HG03432 (cell line): Measurements from ENCODE around the gene VSTM4.
A peak's percentile ranks its signal among the peaks of the same experiment; 100 is the strongest.

ENCODE experiments used
- ATAC-seq: cut with Tn5 transposase; IDR thresholded peaks from one replicate; pipeline ENCODE4 v1.9.1; 2021; ENCODE audit warnings: mild to moderate bottlenecking, moderate library complexity; ENCODE audit not compliant: unreplicated experiment

Gene VSTM4

DNA sequence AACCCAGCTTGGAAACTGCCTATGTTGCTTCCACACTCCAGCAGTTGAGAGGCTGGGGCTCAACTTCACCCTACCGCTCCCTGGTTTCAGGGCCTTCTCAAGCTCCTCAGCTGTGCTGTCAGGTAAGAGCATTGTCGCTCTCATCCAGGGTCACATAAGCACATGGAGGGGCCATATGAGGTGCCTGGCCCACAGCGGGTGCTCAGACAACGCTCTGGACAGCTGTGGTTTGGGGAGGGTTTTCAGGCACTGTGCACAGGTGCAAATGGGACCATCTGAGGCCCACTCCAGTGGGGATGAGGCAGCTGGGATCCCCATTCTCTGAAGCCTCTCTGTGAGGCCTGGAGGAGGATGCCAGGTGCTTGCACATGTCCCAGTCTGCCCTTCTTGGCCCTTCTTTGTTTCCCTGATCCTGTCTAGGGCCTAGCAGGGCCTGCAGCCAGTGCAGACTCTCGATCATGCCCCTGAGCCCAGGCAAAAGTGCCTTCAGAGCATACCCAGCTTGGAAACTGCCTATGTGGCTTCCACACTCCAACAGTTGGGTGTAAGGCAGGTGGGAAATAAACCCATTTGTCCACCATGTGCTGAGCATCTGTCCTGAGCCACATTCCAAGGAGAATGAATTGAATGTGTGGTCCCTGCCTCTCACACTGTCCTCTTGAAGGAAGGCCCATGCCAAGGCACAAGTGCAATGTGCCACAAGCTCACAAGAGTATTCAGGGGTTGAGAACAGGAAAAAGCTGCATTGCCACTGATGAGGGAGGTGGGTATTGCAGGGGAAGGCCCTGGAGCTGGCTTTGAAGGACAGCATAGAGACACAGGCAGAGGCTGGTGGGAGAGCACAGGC is 40.3 kb downstream of the VSTM4 start:
- no peak for ATAC-seq

GRCh38 chr10:49072166-49072885 is 43.0 kb downstream of the VSTM4 start:
- ATAC-seq, result no peak

DNA sequence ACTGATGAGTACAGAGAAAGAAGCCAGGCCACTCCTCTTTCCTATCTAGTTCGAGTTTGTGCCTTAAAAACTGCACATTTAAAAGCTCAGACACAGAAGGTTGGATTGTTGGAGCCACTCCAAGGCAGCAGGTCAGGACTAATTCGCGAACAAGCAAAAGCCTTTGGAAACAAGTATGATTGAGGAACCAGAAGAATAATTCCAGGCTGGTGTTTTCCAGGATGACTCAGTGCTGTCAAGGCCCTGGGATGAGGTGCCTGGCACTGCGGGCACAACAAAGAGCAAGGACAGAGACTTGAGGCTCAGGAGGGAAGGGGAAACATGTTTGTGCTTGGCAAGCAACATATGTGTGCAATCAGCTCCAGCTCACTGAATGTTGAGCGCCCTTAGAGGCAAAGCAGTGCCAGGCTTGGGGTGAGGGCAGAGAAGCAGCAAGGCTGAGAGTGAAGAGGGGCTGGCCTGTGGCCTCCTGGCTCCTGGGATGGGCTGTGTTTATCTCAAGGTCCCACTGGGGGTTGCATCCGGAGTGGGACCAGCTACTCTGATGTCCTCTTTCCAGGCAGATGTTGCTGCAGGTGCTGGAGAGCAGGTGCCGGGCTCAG is 44.1 kb downstream of the VSTM4 start:
- ATAC-seq, result no peak

GRCh38 chr10:49070701-49071100 is 44.6 kb downstream of the VSTM4 start:
- ATAC-seq, result no peak

DNA sequence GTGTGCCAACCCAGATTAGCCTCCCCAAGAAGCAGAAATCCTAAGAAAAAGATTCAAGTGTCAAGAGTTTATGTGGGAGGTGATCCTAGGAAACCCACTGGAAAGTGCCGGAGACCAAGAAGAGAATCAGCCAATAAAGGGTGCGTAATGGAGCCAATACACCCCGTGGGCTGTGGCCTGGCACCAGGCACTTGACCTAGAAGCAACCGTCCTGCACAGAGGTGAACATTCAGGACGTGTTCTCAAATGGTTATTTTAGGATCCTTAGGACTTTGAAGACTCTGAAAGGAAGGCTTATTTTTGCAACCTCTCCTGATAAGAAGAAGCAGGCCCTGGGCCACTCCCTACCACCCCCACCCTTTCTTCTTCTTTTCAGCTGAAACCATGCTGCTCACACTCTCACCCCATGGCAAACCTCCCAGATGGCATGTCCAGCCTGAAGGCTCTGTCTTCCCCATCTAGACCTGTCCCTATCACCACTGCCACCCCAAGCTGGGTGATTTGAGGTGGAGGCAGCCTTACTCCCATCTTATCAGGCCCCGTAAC is 46.6 kb downstream of the VSTM4 start:
- ATAC-seq, result no peak

- no peak for ATAC-seq
Measured at GRCh38 chr10:49068209-49068608, 47.1 kb downstream of the VSTM4 start.

DNA sequence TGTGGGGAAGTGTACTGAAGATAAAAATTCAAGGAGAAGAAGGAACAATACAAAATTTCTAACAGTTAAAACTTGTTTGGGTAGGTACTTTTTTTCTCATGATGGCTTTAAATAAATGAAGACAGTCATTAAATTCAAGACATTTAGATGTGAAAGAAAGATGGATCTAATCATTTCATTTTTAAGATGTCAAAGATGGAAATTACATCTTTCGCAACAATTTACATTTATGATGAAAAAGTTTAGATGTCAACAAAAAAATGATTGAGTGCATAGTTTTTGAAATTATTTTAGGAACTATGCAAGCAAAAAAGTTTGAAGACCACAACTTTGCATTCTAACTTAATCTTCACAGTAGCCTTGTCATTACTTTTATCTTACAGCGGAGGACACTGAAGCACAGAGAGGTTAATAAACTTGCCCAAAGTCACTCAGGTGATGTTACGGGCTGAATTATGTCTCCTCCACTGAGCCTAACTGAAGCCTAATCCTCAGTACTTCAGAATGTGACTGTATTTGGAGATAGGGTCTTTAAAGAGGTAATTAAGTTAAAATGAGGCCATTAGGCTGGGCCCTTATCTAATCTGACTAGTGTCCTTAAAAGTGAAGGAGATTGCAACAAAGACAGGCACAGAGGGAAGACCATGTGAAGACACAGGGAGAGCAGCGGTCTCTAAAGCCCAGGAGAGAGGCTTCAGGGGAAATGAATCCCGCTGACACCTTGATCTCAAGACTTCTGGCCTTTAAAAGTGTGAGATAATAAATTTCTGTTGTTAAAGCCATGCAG is 48.2 kb downstream of the VSTM4 start:
- ATAC-seq, result no peak

- no peak for ATAC-seq
Measured at GRCh38 chr10:49062229-49062628, 53.1 kb downstream of the VSTM4 start.

DNA sequence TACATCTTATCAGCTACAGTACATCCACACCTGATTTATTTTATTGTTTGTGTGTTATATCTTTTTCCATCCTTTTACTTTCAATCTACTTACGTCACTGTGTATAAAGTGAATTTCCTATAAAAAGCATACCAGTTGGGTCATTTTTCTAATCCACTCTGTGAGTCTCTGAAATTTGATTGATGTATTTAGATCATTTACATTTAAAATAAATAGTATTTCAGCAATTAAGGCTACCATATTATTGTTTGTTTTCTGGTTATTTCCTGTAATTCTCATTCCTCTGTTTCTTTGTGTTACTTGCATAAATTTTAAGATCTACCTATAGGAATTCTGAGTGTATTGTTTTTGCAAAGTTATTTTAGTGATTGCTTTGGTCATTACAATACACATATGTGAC is 53.7 kb downstream of the VSTM4 start:
- no peak for ATAC-seq

DNA sequence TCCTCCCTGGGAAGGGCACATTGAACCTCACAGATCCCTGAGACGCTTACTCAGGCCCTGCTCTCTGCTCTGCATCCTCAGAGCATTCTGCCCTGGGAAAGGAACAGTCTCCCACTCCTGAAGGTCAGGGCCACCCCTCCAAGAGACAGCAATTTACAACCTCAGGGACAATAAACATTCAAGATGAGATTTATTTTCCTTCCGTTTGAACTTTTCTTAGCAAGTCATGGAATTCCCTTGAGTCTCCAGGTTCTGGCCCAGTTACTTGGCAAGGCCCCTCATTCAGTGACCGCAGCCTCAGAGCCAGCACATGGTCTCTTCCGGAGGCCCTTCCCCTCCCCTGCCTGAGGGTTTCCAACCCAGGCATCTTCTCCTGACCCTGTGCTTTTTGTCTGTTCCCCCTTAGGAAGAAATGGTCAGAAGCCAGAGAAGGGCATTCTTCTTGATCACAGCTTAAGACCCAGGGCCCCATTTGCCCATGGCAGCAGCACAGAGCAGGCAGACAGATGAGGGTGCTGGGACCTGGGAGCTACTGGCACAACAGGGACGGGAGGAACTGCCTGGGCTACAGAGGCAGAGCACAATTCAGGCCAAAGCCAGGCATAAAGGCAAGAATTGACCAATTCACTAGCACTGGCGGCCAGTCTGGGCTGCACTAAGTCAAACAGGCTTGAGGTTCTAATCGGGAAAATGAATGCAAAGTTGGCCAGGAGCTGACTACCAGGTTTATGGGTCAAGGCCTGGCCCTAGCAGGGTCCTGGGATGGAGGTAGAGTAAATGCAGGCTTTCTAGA is 56.7 kb downstream of the VSTM4 start:
- ATAC-seq, result no peak

GRCh38 chr10:49057231-49057880 is 58.0 kb downstream of the VSTM4 start:
- no peak for ATAC-seq

- ATAC-seq, result no peak
Measured at GRCh38 chr10:49056356-49056755, 59.0 kb downstream of the VSTM4 start.

DNA sequence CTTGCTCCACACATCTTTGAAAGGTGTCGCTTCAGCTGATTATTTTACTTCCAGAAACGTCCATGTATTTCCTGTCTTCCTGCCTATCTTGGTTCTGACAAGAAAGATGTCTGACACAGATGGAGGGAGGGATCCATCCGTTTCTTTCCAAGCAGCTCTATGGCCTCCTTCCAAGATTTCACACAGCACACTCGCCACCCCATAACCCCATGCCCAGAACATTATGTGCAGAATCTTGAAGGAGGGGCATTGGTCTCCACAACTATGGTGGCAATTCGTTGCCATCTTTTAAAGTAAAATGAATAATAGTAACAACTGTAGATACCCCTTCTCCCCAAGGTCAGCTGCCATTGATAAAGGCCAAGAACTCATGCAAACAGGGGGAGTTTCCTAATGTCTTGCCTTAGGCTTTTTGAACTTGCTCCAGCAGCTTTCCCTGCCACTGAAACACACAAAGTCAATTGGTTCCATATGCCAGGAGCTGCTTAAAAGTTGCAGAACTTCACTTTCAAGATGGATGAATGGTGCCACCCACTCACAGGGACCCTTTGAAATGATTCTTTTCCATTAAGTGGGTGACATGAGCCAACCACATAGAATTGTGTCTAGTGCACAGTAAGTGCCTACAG is 60.0 kb downstream of the VSTM4 start:
- no peak for ATAC-seq

GRCh38 chr10:49054753-49055152 is 60.6 kb downstream of the VSTM4 start:
- ATAC-seq, result no peak

- ATAC-seq, result no peak
Measured at GRCh38 chr10:49053998-49054692, 61.2 kb downstream of the VSTM4 start.

DNA sequence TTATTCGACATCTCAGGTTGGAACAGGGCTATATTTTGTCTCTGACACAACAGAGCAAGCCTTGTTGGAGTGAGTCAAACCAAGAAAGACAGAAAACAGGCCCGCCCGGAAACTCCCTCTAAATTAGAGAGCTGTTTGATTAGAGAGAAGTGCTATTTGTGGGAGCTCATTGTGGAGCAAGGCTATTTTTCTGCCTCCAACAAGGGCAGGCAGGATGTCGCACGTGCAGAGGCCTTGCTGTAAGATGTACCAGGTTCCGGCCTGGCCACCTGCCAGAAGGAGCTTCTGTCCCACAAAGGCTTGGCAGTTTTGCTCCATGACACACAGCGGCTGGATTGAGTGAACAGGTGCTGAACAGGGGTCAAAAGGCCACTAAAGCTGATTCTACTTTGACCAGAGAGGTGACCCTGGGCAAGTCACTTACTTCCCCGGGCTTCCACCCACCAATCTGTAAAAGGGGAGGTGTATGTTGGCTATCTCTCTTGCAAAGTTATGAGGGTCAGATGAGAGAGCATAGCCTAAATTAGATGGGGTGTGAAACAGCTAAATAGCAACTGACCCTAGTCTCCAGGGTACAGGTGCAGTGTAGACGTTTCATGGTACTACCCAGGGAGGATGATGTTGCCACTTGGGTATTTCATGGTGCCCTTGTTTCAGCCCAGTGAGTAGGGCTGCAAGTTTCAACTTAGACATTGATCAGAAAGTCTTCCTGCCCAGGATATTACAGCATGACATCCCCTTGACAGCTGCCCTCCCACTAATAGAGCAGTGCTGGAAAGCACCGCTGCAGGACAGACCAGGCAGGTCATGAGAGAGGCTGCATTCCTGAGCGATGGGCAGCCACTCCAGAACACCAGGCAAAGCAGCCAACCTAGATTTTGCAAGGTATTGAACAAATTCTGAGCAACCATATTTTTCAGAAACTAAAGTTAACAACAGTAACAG is 62.0 kb downstream of the VSTM4 start:
- peak; percentile 83 for ATAC-seq

DNA sequence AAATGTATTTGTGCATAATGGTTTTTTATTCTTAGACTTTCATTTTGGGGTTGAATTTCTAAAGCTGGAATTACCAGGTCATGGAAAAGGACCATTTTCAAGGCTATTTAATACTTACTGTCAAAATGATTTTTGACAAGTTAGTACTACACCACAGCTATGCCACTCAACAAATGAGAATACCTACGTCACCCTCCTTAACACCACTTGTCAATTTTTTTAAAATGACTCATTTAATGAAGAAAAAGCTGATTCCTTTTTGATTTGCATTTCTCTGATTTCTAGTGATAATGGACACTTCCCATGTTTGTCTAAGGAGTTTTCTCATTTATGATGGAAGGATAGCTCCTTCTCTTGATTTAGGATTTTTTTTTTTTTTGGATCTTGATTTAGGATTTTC is 63.3 kb downstream of the VSTM4 start:
- no peak for ATAC-seq
